Measurements from ENCODE around the gene LRTM1.
A peak's percentile ranks its signal among the peaks of the same experiment; 100 is the strongest.

LRTM1 gene

DNA sequence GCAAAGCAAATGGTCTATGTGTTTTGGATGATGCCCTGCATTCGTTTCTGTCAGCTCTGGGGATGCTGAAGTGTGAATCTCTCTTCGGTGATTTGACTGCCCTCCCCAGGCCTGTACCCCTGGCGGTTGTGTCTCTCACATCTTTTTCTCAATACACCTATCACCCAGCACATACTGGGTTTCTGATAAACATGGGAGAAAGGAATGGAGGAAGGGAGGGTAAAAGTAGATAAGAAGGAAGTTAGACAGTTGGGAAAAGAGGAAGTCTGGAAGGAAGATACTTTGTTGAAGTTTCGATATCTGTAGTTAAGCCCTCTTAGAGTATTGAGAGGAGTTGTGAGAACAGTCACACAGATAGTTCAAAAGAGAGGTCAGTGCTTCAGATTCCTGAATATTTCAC lies 35.8 kb upstream of the LRTM1 start:
- no peak for ATAC-seq (ENCODE audit: low read depth)

DNA sequence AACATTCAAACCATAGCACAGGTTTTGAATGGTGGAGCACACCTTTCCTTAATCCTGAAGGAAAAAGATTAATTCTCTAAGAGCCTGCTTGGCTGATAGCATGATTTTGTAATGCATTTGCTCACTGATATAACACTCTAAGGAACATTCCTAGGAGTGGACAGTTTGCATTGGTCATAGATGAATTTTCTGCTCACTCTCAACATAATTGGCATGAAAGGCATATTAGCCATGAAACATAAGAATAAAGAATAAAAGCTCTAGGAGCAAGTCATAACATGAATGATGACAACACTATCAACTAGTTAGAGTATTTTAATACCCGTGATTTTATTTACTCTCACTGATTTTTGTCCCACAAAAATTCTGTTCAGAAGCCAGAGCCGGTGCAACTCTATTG lies 34.3 kb upstream of the LRTM1 start:
- ATAC-seq (ENCODE audit: low read depth) (peak; percentile 80), DNase-seq (ENCODE audit: low spot score) (no peak)
- peaks cover 6% of the 10 kb centered on the region for H3K4me1 ChIP-seq (ENCODE audit: insufficient read depth, poor library complexity, severe bottlenecking)
- TF ChIP-seq, protein P1, sequence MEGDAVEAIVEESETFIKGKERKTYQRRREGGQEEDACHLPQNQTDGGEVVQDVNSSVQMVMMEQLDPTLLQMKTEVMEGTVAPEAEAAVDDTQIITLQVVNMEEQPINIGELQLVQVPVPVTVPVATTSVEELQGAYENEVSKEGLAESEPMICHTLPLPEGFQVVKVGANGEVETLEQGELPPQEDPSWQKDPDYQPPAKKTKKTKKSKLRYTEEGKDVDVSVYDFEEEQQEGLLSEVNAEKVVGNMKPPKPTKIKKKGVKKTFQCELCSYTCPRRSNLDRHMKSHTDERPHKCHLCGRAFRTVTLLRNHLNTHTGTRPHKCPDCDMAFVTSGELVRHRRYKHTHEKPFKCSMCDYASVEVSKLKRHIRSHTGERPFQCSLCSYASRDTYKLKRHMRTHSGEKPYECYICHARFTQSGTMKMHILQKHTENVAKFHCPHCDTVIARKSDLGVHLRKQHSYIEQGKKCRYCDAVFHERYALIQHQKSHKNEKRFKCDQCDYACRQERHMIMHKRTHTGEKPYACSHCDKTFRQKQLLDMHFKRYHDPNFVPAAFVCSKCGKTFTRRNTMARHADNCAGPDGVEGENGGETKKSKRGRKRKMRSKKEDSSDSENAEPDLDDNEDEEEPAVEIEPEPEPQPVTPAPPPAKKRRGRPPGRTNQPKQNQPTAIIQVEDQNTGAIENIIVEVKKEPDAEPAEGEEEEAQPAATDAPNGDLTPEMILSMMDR (IDR thresholded peaks at IDR 0.05; ENCODE audit: poor library complexity, severe bottlenecking): no peak
- no peak overlapping the region for H3K27ac ChIP-seq (ENCODE audit: poor library complexity, severe bottlenecking)
- H3K27me3 ChIP-seq (ENCODE audit: insufficient read depth, poor library complexity, severe bottlenecking): no peaks in the 10 kb centered on the region
- no peaks in the 10 kb centered on the region for H3K9me3 ChIP-seq (ENCODE audit: severe bottlenecking)
- H3K4me3 ChIP-seq (ENCODE audit: severe bottlenecking): no peak overlapping the region
- H3K36me3 ChIP-seq (ENCODE audit: low read depth): no peaks in the 10 kb centered on the region

More for the DNA sequence above, 35.8 kb upstream of the LRTM1 start:
- H3K27me3 ChIP-seq (ENCODE audit: insufficient read depth, poor library complexity, severe bottlenecking): no peaks in the 10 kb centered on the region
- TF ChIP-seq, protein P1 (IDR thresholded peaks at IDR 0.05; ENCODE audit: poor library complexity, severe bottlenecking): no peak
- no peaks in the 10 kb centered on the region for H3K9me3 ChIP-seq (ENCODE audit: severe bottlenecking)
- H3K36me3 ChIP-seq (ENCODE audit: low read depth): no peaks in the 10 kb centered on the region
- peaks cover 6% of the 10 kb centered on the region for H3K4me1 ChIP-seq (ENCODE audit: insufficient read depth, poor library complexity, severe bottlenecking)
- H3K27ac ChIP-seq (ENCODE audit: poor library complexity, severe bottlenecking): no peak overlapping the region
- no peak overlapping the region for H3K4me3 ChIP-seq (ENCODE audit: severe bottlenecking)
- DNase-seq (ENCODE audit: low spot score): no peak

DNA sequence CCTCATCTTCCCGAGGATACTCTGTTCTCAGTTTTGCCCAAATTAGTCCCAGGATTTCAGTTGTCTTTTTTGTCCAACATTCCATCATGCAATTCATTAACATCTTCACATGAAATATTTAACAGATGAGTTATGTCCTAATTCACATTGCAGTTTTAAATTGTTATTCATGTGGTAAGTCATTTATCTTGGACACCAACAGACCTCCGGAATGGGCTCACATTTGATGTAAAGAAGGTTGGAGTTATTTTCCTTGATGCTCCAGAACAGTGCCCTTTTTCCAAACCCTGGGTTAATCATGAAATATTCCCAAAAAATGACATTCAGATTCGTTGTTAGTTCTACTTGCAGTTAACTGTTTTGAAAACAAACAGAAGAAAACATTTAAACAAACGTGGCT lies 32.8 kb upstream of the LRTM1 start:
- no peak overlapping the region for H3K4me3 ChIP-seq (ENCODE audit: severe bottlenecking)
- H3K36me3 ChIP-seq (ENCODE audit: low read depth): no peaks in the 10 kb centered on the region
- no peaks in the 10 kb centered on the region for H3K27me3 ChIP-seq (ENCODE audit: insufficient read depth, poor library complexity, severe bottlenecking)
- no peak for ATAC-seq (ENCODE audit: low read depth)
- TF ChIP-seq, protein P1 (IDR thresholded peaks at IDR 0.05; ENCODE audit: poor library complexity, severe bottlenecking): no peak
- no peak for DNase-seq (ENCODE audit: low spot score)
- H3K4me1 ChIP-seq (ENCODE audit: insufficient read depth, poor library complexity, severe bottlenecking): peaks cover 6% of the 10 kb centered on the region
- no peaks in the 10 kb centered on the region for H3K9me3 ChIP-seq (ENCODE audit: severe bottlenecking)
- H3K27ac ChIP-seq (ENCODE audit: poor library complexity, severe bottlenecking): no peak overlapping the region

DNA sequence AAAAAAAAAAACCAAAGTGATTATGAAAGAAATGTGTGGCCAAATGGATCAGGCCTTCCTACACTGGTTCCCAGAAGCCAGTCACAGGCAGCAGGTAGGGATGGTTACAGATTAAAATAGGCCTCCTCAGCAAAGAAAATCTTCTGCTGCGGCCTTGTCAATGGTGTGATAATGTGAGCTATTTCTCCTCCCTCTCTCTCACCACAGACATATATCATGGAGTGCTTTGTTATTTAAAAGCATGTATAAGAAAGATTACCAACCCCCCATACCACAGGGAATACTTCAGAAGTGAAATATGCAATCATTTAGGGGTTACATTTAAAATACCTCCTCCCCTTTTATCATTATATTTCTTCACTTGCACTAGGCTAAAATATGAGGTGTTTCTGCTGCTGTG lies 32.2 kb upstream of the LRTM1 start:
- Histone ChIP-seq H3K27me3 (ENCODE audit: insufficient read depth, poor library complexity, severe bottlenecking) (no peaks in the 10 kb centered on the region), H3K36me3 (ENCODE audit: low read depth) (no peaks in the 10 kb centered on the region), H3K27ac (ENCODE audit: poor library complexity, severe bottlenecking) (no peak overlapping the region), H3K4me3 (ENCODE audit: severe bottlenecking) (no peak overlapping the region), H3K4me1 (ENCODE audit: insufficient read depth, poor library complexity, severe bottlenecking) (peaks cover 6% of the 10 kb centered on the region), H3K9me3 (ENCODE audit: severe bottlenecking) (no peaks in the 10 kb centered on the region)
- TF ChIP-seq, protein P1 (IDR thresholded peaks at IDR 0.05; ENCODE audit: poor library complexity, severe bottlenecking): no peak
- DNase-seq (ENCODE audit: low spot score): no peak
- ATAC-seq (ENCODE audit: low read depth): no peak

DNA sequence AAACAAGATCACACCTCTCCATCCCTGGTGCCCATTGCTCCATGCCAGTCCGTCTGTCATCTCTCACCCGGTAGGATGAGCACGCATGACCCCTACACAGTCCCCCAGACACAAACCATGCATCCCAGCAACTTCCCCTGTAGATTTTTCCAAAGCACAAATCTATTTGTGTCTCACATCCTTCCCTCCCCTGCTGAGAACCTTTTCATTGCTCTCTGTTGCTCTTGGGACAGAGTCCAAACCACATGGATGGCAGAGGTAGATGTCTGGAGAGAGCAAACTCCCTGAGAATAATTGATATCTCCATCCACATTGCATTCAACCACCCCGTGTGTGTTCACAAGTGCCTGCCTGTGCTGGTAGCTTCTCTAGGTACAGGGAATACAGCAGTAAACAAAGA lies 29.9 kb upstream of the LRTM1 start:
- TF ChIP-seq, protein P1 (IDR thresholded peaks at IDR 0.05; ENCODE audit: poor library complexity, severe bottlenecking): no peak
- no peak for DNase-seq (ENCODE audit: low spot score)
- no peak overlapping the region for H3K4me3 ChIP-seq (ENCODE audit: severe bottlenecking)

More for the DNA sequence above, 29.9 kb upstream of the LRTM1 start:
- no peaks in the 10 kb centered on the region for H3K9me3 ChIP-seq (ENCODE audit: severe bottlenecking)
- no peaks in the 10 kb centered on the region for H3K36me3 ChIP-seq (ENCODE audit: low read depth)
- H3K27ac ChIP-seq (ENCODE audit: poor library complexity, severe bottlenecking): no peak overlapping the region
- H3K4me1 ChIP-seq (ENCODE audit: insufficient read depth, poor library complexity, severe bottlenecking): peaks cover 14% of the 10 kb centered on the region
- no peak for ATAC-seq (ENCODE audit: low read depth)
- no peaks in the 10 kb centered on the region for H3K27me3 ChIP-seq (ENCODE audit: insufficient read depth, poor library complexity, severe bottlenecking)
